ENCODE measurements around the gene FAM219B.

FAM219B gene

DNA sequence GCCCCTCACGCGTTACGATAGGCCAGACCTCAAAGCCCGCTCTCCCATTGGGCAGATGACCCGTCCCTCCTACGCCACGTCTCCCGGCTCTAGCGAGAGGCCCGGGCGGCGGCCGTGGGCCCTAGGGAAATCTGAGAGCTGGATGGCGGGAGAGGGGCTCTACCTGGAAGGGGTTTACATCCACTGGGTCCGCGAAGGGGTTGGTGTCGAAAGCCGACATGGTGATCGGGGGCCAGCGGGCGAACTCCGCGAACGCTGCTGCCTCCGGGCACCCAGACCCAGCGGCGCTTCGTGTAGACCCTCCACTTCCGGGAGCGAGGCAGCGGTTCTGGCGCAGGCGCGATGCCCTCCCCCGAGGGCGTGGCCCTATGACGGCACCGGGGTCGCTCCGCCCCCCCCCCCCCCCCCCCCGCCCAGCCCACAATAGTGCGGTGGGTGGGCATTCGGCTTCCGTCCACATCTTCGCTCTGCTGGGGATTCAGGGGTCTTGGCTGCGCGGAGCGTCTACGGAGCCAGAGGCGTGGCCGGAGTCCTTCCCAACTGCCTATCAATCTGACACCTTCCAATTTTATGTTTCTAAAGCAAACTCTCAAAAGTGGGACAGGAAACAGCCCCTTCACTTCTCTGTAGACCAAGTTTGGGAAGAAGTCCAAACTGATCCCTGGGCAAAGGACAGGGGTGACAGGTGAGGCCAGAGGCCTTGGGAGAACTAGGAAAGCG, 33.5 kb downstream of the FAM219B start, which contains the start of gene SCAMP2:
SCAMP2 (minus strand) TSS at position 330 of the 720 bp plus-strand sequence; CDS start at position 220, 110 bp downstream.
- peak; percentile 98 for DNase-seq (ENCODE audit: low spot score)

DNA sequence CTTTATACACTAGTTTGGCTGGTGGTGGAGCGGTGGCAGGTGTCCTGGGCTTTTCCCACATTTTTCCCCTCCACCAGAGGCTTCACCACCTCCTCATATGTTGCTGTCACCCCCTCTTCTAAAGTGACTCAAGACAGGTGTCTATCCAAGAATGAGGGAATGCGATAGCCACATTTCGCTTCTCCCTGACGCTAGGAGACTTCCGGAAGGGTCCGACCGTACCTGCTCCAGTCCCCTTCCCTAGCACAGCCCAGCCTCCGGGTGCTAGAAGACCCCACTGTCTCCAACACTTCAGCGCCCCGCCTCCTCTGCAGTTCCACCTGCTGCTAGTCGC, 34.0 kb downstream of the FAM219B start:
- no peak for DNase-seq (ENCODE audit: low spot score)

DNA sequence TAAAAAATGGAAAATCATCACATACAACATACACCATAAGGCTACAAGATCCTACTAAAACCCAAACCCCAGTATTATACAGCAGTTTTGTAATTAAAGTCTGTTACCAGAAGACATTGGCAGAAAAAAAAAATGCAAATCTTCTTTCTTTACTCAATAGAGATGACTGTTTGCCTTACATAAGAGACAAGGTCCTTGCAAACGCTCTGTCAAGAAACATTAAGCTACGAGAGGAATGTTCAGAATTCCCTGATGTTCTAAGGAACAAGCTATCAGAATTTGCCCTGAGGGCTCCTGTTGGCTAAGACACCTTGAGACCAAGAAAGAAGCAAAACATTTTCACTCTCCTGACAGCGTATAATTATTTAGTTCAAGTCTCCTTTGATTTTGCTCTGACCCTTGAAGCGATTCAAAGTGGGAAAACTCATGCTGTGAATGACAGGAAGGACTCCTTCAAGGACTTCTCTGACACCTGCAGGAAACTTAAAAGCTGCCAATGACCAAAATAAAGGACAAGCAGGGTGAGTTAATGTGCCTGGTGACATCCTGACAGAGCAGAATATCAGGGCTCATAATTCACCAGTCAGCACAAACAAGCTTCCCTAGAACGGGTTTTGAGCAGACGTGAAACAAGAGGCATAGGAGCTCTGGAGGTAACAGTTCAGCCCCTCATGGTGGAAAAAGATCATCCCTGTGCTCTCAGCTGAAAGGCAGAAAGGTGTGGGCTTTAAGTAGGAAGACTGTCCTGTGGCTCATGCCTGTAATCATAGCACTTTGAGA, 36.0 kb downstream of the FAM219B start:
- DNase-seq (ENCODE audit: low spot score), result no peak

DNA sequence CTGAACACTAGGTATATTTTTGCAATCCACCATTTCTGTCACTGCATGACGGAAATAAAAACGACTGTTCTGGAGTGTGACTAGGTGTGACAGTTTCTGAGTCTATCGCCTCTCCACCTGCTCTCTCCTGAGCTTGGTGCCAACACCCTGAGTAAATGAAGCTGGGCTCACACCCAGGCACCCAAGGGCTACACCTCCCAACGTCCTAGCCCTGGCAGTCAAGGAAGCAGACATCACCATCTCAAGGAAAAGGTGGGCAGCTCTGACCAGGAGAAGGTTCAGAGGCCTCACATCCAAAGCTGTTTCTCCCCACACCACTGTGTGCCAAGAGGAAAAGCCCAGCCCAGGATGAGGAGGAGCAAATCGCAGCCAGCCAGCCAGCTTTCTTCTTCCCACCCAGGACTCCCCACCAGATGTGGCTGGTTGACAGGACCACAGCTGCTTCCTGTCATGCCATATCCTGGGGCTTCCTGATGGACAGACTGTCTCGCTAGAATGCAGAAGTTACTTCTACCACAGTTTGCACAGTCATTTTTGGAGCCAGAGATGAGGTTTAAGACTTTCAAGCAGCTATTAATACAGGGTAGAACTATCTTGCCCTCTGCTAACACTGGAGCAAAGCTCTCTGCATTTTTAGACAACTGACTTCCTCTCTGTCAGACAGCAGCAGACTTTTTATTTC, 36.8 kb downstream of the FAM219B start:
- DNase-seq (ENCODE audit: low spot score), result no peak

DNA sequence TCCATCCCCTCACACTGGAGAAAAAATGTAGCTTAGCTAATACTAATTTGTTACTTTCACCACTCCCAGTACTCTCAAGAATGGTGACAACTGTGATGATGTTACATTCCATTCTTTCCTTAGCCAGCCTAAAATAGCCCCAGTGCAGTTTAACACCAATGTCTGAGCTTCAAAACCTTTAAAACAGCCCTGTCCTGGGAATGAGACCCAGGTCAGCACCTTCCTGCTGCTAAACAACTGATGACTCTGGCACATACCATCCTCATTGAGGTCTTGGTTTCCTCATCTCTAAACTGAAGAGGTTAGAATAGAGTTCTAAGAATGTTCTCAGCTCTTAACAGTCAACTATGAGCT, 37.3 kb downstream of the FAM219B start:
- DNase-seq (ENCODE audit: low spot score), result no peak

DNA sequence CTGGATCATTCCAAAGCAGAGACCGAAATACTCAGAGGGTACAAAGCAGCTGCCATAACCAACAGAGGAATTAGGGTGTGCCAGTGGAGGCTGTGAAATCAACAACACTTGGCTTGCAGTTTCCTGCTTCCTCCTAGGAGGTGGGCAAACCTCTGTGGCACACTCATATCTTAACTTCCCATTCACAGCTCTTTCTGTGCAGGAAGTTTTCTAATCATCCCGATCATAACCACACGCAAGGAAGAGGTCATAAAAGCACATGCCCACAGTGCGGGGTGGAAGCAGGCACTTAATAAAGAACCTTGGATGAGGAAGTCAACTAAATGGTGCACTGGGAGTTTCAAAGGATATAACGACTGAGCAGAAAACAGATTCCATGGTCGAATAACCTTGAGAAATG, 38.6 kb downstream of the FAM219B start:
- DNase-seq (ENCODE audit: low spot score), result no peak

DNA sequence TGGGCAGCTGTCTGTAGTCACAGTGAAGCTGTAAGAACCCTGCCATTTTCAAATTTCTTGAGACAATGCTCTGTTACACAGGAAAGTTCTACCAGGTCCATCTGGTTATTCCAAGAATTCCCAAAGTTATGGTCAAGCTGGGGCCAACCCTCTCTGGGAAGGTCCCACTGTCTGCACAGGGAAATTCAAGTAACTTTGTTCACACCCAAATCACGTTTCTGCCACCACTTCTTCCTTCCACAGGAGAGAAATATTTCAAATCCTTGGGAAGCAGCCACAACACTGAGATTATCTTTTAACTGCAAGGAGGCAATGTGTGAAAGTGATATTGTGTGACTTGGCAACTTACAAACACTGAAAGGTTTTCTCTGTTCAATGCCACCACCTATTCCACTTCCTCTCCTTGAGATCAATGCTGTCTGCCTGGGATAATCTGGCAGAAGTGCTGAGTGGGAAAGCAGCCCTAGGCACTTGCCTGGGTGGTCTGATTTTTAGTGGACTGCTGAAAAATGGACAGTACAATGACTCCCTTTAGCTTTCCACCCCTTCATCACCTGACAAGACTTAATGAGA, 39.1 kb downstream of the FAM219B start:
- no peak for DNase-seq (ENCODE audit: low spot score)

DNA sequence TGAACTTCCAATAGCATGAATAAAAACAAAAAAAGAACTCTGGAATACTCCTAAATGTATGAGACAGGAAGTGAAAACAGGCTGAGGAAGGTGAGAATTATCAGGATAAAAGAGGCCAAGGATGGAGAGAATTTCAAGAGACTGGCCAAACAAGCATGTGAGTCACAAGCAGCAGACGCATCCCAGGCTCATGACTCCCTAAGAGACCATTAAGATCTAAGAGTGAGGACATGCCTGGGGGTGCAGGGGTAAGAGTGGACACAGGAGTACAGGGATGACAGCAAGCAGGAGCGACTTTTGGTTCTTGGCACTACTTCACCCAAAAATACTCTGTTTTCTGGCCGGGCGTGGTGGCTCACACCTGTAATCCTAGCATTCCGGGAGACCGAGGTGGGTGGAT, 40.6 kb downstream of the FAM219B start:
- DNase-seq (ENCODE audit: low spot score), result no peak

DNA sequence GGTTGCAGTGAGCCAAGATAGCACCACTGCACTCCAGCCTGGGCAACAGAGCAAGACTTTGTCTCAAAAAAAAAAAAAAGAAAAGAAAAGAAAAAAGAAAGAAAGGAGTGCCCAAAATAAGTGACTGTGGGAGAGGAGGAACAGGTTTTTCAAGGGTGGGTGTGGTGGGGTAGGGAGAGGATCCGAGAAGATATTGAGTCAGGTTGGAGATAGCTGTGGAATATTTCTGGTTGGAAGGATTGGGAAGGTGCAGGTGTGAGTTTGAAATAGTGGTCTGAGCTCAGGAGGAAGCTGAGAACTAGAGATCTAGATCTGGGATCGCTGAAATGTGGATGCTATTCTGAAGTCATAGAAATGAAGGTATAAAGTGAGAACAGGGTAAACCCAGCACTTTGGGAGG, 41.3 kb downstream of the FAM219B start:
- no peak for DNase-seq (ENCODE audit: low spot score)

DNA sequence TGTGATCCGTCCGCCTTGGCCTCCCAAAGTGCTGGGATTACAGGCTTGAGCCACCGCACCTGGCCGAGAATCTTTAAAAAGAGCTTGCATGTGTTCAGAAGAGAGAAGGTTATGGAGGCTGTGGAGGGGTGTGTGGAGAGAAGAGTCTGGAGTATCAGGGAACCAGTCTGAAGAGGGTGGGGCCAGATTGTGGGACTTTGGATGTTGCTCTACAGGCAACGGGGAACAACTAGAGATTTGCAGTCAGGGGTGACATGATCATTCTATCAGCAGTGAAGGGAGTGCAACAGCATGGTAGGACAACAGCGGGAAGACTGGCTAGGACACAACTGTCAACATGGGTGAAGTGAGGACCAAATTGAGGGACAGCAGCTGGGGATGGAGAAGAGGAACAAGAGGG, 42.4 kb downstream of the FAM219B start:
- no peak for DNase-seq (ENCODE audit: low spot score)

DNA sequence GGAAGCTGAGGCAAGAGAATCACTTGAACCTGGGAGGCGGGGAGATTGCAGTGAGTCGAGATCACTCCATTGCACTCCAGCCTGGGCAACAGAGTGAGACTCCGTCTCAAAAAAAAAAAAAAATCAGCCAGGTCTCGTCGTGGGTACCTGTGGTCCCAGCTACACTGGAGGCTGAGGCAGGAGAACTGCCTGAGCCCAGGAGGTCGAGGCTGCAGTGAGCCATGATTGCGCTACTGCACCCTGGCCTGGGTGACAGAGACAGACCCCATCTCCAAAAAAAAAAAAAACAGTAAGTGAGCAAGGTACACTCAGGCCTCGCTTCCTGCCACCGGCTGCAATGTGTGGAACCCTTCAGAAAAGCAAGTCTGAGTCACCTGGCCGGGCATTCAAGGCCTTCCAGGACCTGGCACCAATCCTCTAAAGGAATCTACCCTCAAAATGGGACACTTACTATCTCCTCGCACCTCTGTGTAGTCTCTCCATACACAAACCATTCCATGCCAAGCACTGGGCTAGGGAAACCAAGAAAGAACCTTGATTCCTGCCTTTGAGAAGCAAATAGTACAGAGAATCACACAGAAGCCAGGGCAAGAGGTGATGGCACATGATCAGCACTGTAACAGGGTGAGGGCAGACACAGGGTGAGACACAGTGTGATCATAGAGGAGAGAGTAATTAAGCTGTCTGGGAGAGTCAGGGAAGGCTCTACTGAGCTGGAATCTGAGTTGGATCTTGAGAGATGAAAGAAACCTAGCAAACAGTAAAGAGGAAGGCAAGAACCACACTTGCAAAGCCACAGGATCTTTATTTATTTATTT, 43.2 kb downstream of the FAM219B start:
- DNase-seq (ENCODE audit: low spot score), result no peak

DNA sequence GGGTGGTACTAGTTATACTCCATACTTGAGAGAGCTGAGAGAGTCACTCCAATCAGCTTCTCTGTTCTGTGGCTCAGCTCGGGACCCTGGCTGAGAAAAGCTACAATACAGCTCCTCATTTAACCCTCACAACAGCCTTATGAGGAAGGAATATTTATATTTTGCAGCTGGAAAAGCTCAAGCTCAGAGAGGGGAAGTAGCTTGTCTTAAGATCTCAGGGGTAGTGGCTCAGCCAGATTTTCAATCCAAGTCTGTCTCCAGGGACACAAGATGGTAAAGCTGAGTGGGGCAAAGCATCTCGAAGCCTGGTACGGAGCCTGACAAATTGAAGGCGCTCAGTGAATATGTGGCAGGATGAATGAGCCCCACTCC, 48.3 kb downstream of the FAM219B start:
- DNase-seq (ENCODE audit: low spot score), result no peak

DNA sequence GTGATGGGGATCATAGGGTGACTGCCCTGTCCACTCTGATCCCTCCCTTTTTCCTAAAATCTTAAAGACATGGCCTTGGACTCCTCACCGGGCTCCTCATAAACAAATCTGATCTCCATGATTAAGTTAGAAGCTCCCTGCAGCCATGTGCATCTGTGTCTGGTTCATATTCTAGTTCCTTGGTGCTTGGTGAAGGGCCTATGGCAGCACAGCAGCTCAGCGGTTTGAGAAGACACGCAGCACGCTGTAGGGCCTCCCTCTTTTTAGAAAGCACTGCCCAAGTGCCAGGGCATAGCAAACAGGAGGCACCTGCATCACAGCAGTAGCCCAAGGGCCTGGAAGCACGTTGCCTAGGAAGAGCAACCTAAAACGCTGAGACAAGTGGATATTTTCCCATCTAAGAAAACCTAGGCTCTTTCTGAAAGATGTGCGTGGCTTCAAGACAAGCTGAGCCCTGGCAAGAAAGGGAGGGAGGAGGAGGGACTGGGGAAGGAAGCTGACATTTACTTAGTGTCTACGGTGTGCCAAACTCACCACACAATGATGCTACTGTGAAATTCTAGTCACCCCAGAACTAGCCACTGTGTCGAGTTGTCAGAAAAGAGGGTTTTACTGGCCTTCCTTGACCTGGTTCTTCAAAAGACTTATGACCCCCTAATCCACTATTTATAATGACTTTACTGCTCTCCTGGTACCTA, 48.8 kb downstream of the FAM219B start:
- no peak for DNase-seq (ENCODE audit: low spot score)

DNA sequence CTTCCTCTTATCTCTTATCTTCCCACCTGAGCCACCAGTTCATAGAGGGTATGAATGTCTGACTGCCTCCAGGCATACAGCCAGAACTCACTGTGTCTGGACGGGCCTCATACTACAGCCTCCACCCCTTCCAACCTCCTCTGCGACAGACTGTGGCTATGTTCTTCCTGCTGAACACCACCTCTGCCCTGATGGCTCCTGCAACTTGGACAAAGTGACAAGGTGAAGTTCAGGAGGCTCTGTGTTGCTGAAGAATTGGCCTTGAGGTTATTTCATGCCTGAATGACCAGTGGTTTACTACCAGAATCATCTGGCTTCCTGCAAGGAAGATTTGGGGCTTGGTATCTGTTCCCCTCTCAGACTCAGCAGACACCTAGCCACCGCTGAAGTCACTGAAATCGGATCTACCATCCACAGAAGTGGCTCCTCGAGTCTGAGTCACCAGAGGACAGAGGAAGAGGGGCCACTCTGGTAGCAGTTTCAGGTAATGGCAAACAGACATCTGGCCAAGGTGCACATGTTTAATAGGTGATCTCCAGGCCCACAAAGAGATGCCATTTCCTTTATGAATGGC, 49.5 kb downstream of the FAM219B start:
- no peak for DNase-seq (ENCODE audit: low spot score)

DNA sequence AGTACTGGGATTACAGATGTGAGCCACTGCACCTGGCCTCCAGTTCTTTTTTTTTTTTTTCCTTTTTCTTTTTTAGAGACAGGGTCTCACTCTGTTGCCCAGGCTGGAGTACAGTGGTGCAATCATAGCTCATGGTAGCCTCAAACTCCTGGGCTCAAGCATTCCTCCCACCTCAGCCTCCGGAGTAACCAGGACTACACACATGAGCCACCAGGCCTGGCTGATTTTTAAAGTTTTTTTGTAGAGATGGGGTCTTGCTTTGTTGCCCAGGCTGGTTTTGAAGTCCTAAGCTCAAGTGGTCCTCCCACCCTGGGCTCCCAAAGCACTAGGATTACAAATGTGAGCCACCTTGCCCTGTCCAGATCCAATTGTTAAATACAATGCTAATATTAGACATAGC, 50.1 kb downstream of the FAM219B start:
- DNase-seq (ENCODE audit: low spot score), result no peak

DNA sequence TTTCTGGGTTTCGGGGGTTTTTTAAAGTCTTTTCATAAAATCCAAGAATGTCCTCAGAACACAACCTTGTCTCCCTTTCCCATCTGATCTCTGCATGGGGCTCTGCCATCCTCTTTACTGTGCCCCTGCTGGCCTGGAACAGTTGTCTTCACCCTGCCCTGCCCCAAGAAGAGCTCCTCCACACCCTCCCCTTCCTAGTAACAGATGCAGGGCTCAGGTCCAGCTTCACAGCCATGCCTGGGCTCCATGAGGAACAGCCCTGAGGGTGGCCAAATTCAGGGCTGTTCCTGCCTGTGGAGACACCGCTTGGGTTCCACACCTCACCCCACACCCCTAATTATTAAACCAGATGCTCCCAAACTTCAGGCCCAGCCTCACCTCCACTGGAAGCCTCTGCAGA, 50.8 kb downstream of the FAM219B start:
- DNase-seq (ENCODE audit: low spot score), result no peak

DNA sequence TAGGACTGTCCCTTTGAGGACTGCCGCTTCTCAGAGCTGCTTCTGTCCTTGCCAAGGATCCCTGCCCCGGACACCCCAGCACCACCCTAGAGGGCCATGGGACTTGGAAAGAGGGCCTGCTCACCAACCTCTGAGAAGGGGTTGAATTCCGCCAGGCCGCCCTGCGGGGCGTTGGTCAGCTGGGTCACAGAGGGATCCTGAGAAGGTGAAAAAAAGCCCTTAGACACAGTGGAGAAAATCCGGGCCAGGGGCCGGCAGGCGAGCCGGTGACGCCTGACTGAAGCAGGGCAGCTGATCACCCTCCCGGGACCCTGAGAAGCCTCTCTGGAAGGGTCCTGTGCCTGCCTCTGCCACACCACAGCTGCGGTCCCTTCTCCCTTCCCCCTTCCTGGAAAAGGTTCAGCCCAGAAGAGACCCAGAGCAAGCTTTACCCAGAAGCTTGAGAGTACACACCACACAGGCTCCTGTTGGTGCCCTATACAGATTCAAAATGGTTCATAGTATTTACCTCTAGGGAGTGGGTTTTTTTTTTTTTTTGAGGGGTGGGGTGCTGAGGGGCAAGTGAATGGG, 52.1 kb downstream of the FAM219B start:
- DNase-seq (ENCODE audit: low spot score), result no peak

DNA sequence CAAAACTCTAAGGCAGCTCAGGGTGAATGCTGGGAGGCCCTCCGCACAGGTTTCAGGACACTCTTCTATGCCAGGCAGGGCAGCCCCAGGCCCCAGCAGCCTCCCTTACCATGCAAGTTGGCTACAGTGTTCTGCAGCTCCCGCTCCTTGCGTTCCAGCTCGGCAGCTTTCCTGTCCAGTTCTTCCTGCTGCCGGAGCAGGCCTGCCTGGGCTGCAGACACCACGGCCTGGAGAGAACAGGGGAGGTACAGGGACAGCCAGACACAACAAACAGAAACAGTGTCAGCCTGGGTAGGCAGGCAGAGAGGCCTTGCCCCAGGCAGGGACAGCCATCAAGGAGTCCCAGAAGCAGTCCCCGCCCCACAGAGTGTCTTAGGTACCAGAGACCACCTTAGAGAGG, 54.7 kb downstream of the FAM219B start:
- DNase-seq (ENCODE audit: low spot score), result no peak

DNA sequence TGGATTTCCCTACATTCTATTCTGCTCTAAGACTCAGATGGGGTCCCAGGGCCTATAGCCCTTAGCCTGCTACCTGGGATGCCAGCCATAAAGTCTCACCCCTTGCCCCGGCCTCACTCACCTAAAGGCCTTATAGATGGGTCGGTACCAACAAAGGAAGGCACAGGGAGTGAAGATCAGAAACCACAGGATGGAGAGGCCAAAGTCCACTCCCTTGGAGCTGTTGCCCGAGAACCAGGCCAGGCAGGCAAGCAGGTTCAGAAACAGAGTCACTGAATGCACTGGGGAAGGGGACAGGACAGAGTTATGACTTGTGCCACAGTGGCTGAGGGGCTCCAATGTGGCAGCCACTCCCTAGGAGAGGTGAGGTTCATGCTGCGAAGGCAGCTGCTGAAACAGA, 56.3 kb downstream of the FAM219B start:
- DNase-seq (ENCODE audit: low spot score), result no peak

All from left forelimb (tissue), 1 donor.